Panc1 (cell line): ENCODE data around the gene CDH16. TPM values are rescaled to one million over a fixed set of nuclear protein-coding genes. Genes with fewer than 3 reads are reported as not detected.

Experiments used
- ATAC-seq: fragments of 200-7000 bp; cut with Tn5 transposase; 2 replicates; pipeline ENCODE4 v1.9.1; 2020; ENCODE audit warnings: mild to moderate bottlenecking, moderate library complexity
- BruUV-seq: library from RNA; stranded (reverse); fragments of 400-500 nt; replicated peaks from 2 replicates; lab custom pipeline; 2021; lab: Mats Ljungman, UMichigan
- CTCF ChIA-PET: fragments of 300-600 bp; sonication (Branson Sonifier 250); formaldehyde crosslinking; loops from one replicate; lab custom pipeline; 2022; ENCODE audit warnings: antibody characterized with exemption; lab: Charles Lee
- POLR2A ChIA-PET: fragments of 300-600 bp; sonication (Branson Sonifier 250); formaldehyde crosslinking; loops from one replicate; lab custom pipeline; 2022; ENCODE audit warnings: antibody characterized with exemption; lab: Charles Lee
- DNase-seq: peaks from one replicate; pipeline ENCODE4 v3.0.0-alpha.2; 2010; ENCODE audit warnings: low read depth, low spot score
- H3K27ac ChIP-seq: 2 replicates; pipeline ENCODE4 v1.5.1; 2011; ENCODE audit warnings: mild to moderate bottlenecking, low read length, inconsistent platforms
- H3K27me3 ChIP-seq: fragments of 200-500 bp; sonication (Bioruptor generic); 2 replicates; pipeline ENCODE4 v1.6.0; 2014; ENCODE audit warnings: low read length, inconsistent platforms; ENCODE audit not compliant: control insufficient read depth, insufficient read depth
- H3K36me3 ChIP-seq: fragments of 200-500 bp; sonication (Bioruptor generic); 2 replicates; pipeline ENCODE4 v1.5.1; 2014; ENCODE audit warnings: inconsistent platforms, mild to moderate bottlenecking, low read length, moderate library complexity; ENCODE audit not compliant: control insufficient read depth, insufficient read depth
- H3K4me1 ChIP-seq: 2 replicates; pipeline ENCODE4 v1.5.1; 2011; ENCODE audit warnings: inconsistent platforms, mild to moderate bottlenecking, low read length, moderate library complexity; ENCODE audit not compliant: control insufficient read depth, insufficient read depth
- H3K4me3 ChIP-seq, 2 experiments: 2 replicates each; pipeline ENCODE4 v1.5.1; 2011 to 2012; ENCODE audit warnings: low read depth in 2 of 2, low read length in 2 of 2, mild to moderate bottlenecking in 2 of 2, inconsistent platforms in 1 of 2, moderate library complexity in 1 of 2
- H3K9me3 ChIP-seq: fragments of 200-500 bp; sonication (Bioruptor generic); 2 replicates; pipeline ENCODE4 v1.5.1; 2014; ENCODE audit warnings: low read depth, mild to moderate bottlenecking, inconsistent platforms, low read length, moderate library complexity; ENCODE audit not compliant: control insufficient read depth, insufficient read depth
- CTCF ChIP-seq: fragments of 450-650 bp; IDR thresholded peaks from 2 replicates; pipeline ENCODE4 v1.5.1; 2017; ENCODE audit warnings: mild to moderate bottlenecking
- POLR2AphosphoS5 ChIP-seq: IDR thresholded peaks from 2 replicates; pipeline ENCODE4 v1.6.1; 2012; ENCODE audit warnings: mild to moderate bottlenecking, low read depth, low read length, moderate library complexity
- REST ChIP-seq, 2 experiments: IDR thresholded peaks; 2 replicates each; pipeline ENCODE4 v1.6.1; 2011 to 2012; ENCODE audit warnings: low read depth in 2 of 2, control low read depth in 1 of 2, low read length in 1 of 2, mild to moderate bottlenecking in 1 of 2, moderate library complexity in 1 of 2; ENCODE audit not compliant: insufficient read depth in 1 of 2
- SIN3A ChIP-seq: IDR thresholded peaks from 2 replicates; pipeline ENCODE4 v1.6.1; 2012; ENCODE audit warnings: low read depth, mild to moderate bottlenecking, low read length, moderate library complexity, borderline replicate concordance; ENCODE audit not compliant: insufficient read depth
- TCF7L2 ChIP-seq: IDR thresholded peaks from 2 replicates; pipeline ENCODE4 v1.6.1; 2011; ENCODE audit warnings: mild to moderate bottlenecking, low read depth, low read length, inconsistent platforms
- in situ Hi-C: cut with HindIII; loops from 2 replicates; pipeline ENCODE4 v1.10.0; 2016; ENCODE audit warnings: low sequenced_read_pairs, low pct_unique_long_range_greater_than_20kb
- intact Hi-C: fragments of 100-400 bp; cut with micrococcal nuclease; formaldehyde crosslinking; loops from one replicate; pipeline ENCODE4 v1.10.0; 2022; ENCODE audit not compliant: unreplicated experiment
- total RNA-seq: library from RNA; stranded (reverse); gene quantifications from one replicate; pipeline ENCODE4 v1.2.1, GENCODE V29; 2021; ENCODE audit not compliant: unreplicated experiment

Gene CDH16
- total RNA-seq, 1 experiment from 2014 or later, result not detected

GRCh38 chr16:66886321-66886720 lies 32.4 kb downstream of the CDH16 start:
- Histone ChIP-seq H3K27me3 (no peaks in the 10 kb centered on the region), H3K4me3 (no peak overlapping the region), H3K27ac (no peak overlapping the region), H3K36me3 (no peaks in the 10 kb centered on the region), H3K4me1 (no peaks in the 10 kb centered on the region), H3K9me3 (no peaks in the 10 kb centered on the region)
- ChIA-PET POLR2A (no interaction called here), CTCF (no interaction called here)
- TF ChIP-seq POLR2AphosphoS5 (no peak), CTCF (no peak), SIN3A (no peak), REST (IDR thresholded peaks at IDR 0.05; ENCODE audit: insufficient read depth in 1 of 2, low read depth in 2 of 2, low read length in 1 of 2) (no peak), TCF7L2 (no peak)
- BruUV-seq, result no TSS peak
- intact Hi-C loops, result no loop called here
- DNase-seq (no peak), ATAC-seq (no peak)
- in situ Hi-C loops, result no loop called here

GRCh38 chr16:66885491-66885890 lies 33.2 kb downstream of the CDH16 start:
- H3K27me3 ChIP-seq, result no peaks in the 10 kb centered on the region
- H3K9me3 ChIP-seq, result no peaks in the 10 kb centered on the region
- POLR2A ChIA-PET, result no interaction called here
- H3K4me3 ChIP-seq, result no peak overlapping the region
- ATAC-seq (no peak), DNase-seq (no peak)
- TF ChIP-seq SIN3A, result no peak
- TF ChIP-seq POLR2AphosphoS5, result no peak
- no peak for TF ChIP-seq TCF7L2
- no peak for TF ChIP-seq CTCF
- no peak for TF ChIP-seq REST (IDR thresholded peaks at IDR 0.05; ENCODE audit: insufficient read depth in 1 of 2, low read depth in 2 of 2, low read length in 1 of 2)
- no peaks in the 10 kb centered on the region for H3K4me1 ChIP-seq
- intact Hi-C loops, result no loop called here
- CTCF ChIA-PET, result no interaction called here
- H3K36me3 ChIP-seq, result no peaks in the 10 kb centered on the region
- BruUV-seq, result no TSS peak
- in situ Hi-C loops, result no loop called here
- no peak overlapping the region for H3K27ac ChIP-seq
